ENCODE data around the gene EIF4E3. TPM values are rescaled to one million over a fixed set of nuclear protein-coding genes. Genes with fewer than 3 reads are reported as not detected.

Gene EIF4E3
- total RNA-seq, 2 donors from 2014 or later, result 19.2 to 26.0 TPM

DNA sequence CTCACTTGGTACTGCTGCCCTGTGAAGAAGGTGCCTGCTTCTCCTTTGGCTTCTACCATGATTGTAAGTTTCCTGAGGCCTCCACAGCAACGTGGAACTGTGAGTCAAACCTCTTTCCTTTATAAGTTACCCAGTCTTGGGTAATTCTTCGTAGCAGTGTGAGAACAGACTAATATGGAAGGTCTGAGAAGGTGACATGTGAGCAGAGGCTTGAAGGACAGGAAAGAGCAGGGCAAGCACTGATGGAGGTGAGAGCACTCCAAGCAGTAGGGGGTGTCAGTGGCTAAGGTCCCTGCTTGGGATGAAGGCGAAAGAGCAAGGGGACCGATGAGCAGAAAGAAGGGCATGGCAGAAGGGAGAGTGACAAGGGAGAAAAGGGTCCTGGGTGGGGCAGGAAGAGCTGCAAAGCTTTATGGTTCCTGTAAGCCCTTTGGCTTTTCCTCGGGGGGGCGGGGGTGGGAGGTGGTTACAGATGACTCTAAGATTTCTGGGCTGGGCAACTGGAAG lies 3.5 kb downstream of the EIF4E3 start:
- no peak for DNase-seq (ENCODE audit: low spot score)
- Histone ChIP-seq H3K27me3 (replicated peaks; ENCODE audit: insufficient read depth) (no peaks in the 10 kb centered on the region), H3K9me3 (no peaks in the 10 kb centered on the region), H3K4me3 (no peak overlapping the region), H3K36me3 (no peaks in the 10 kb centered on the region), H3K4me1 (replicated peaks) (no peaks in the 10 kb centered on the region), H3K27ac (no peak overlapping the region)
- TF ChIP-seq POLR2A (IDR thresholded peaks at IDR 0.05), result no peak
- TF ChIP-seq, protein P1, sequence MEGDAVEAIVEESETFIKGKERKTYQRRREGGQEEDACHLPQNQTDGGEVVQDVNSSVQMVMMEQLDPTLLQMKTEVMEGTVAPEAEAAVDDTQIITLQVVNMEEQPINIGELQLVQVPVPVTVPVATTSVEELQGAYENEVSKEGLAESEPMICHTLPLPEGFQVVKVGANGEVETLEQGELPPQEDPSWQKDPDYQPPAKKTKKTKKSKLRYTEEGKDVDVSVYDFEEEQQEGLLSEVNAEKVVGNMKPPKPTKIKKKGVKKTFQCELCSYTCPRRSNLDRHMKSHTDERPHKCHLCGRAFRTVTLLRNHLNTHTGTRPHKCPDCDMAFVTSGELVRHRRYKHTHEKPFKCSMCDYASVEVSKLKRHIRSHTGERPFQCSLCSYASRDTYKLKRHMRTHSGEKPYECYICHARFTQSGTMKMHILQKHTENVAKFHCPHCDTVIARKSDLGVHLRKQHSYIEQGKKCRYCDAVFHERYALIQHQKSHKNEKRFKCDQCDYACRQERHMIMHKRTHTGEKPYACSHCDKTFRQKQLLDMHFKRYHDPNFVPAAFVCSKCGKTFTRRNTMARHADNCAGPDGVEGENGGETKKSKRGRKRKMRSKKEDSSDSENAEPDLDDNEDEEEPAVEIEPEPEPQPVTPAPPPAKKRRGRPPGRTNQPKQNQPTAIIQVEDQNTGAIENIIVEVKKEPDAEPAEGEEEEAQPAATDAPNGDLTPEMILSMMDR (IDR thresholded peaks at IDR 0.05), result no peak
- TF ChIP-seq POLR2AphosphoS5 (IDR thresholded peaks at IDR 0.05), result no peak
- intact Hi-C loops (cut with DNase I), result loop anchor here (10.0 kb wide), 1 partner anchor 233 kb away; no protein-coding TSS in a partner anchor
- 84% methylated on average over 6 of the region's 6 CpGs for WGBS

DNA sequence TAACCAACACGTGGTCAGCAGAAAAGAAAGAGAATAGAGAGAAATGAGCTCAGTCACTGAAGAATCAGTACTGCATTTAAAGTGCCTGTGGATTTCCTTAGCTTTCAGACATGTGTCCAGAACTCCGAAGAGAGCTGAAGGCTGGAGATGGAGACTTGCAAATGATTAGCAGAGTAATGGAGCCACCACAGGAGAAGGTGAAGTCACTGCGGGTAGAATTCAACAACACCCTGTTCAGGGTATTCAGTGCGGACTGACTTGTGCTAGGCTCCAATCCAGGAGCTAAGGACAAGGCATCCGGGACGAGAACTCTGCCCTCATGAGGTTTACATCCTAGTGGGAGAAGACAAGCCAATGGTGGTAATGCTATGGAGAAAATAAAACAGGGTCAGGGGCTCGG lies 4.2 kb downstream of the EIF4E3 start:
- Histone ChIP-seq H3K9me3 (no peaks in the 10 kb centered on the region), H3K27ac (no peak overlapping the region), H3K27me3 (replicated peaks; ENCODE audit: insufficient read depth) (no peaks in the 10 kb centered on the region), H3K4me3 (no peak overlapping the region), H3K4me1 (replicated peaks) (no peaks in the 10 kb centered on the region), H3K36me3 (no peaks in the 10 kb centered on the region)
- 97% methylated on average over 7 of the region's 7 CpGs for WGBS
- TF ChIP-seq, protein P1 (IDR thresholded peaks at IDR 0.05), result no peak
- TF ChIP-seq POLR2A (IDR thresholded peaks at IDR 0.05), result no peak
- no peak for TF ChIP-seq POLR2AphosphoS5 (IDR thresholded peaks at IDR 0.05)
- DNase-seq (ENCODE audit: low spot score), result no peak
- intact Hi-C loops (cut with DNase I), result loop anchor here (10.0 kb wide), 1 partner anchor 234 kb away; no protein-coding TSS in a partner anchor

DNA sequence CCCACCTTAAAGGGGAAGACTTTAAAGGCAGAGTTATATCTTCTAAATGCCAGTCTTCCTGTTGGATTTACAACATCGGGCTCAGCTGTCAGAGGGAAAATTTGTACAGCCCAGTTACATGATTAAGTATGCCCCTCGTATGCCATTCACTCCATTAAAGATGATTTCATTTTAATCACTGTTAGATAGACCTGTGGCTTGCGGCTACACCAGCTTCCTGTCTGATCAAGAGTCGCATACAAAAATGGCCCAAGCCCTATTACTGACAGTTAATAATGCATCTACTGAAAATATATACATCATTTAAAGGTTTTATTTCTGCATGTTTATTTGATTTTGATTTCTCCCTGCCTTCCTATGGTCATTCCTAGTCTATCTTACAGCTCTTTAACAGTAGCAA lies 7.1 kb downstream of the EIF4E3 start:
- no peak overlapping the region for H3K4me3 ChIP-seq
- H3K4me1 ChIP-seq (replicated peaks), result no peaks in the 10 kb centered on the region
- no peaks in the 10 kb centered on the region for H3K9me3 ChIP-seq
- TF ChIP-seq, protein P1 (IDR thresholded peaks at IDR 0.05), result no peak
- TF ChIP-seq POLR2AphosphoS5 (IDR thresholded peaks at IDR 0.05) (no peak), POLR2A (IDR thresholded peaks at IDR 0.05) (no peak)
- no peak overlapping the region for H3K27ac ChIP-seq
- WGBS, result 86% methylated on average over 4 of the region's 4 CpGs
- DNase-seq (ENCODE audit: low spot score), result no peak
- intact Hi-C loops (cut with DNase I), result no loop called here
- no peaks in the 10 kb centered on the region for H3K36me3 ChIP-seq
- no peaks in the 10 kb centered on the region for H3K27me3 ChIP-seq (replicated peaks; ENCODE audit: insufficient read depth)

DNA sequence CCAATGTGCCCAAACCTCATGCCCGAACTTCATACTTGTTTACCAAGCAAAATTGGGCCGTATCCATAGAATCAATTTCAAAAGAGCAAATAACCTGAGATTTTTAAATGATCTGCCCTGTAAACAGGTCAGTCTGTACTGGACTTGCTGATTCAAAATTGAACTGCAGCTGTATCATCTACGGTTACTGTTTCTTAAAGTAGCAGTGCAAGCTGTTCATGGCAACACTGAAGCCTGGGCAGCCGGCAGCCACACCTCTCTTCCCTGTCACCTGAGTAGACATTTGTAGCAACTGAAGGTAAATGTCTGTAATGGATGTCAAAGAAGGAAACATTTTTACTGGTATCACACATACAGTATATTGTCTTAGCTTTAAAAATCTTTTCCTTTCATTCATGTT lies 10.6 kb downstream of the EIF4E3 start:
- Histone ChIP-seq H3K4me1 (replicated peaks) (no peaks in the 10 kb centered on the region), H3K27me3 (replicated peaks; ENCODE audit: insufficient read depth) (no peaks in the 10 kb centered on the region), H3K36me3 (no peaks in the 10 kb centered on the region), H3K4me3 (no peak overlapping the region), H3K27ac (no peak overlapping the region), H3K9me3 (no peaks in the 10 kb centered on the region)
- intact Hi-C loops (cut with DNase I), result no loop called here
- 78% methylated on average over 4 of the region's 4 CpGs for WGBS
- TF ChIP-seq POLR2AphosphoS5 (IDR thresholded peaks at IDR 0.05) (no peak), POLR2A (IDR thresholded peaks at IDR 0.05) (no peak)
- TF ChIP-seq, protein P1 (IDR thresholded peaks at IDR 0.05), result no peak
- no peak for DNase-seq (ENCODE audit: low spot score)

DNA sequence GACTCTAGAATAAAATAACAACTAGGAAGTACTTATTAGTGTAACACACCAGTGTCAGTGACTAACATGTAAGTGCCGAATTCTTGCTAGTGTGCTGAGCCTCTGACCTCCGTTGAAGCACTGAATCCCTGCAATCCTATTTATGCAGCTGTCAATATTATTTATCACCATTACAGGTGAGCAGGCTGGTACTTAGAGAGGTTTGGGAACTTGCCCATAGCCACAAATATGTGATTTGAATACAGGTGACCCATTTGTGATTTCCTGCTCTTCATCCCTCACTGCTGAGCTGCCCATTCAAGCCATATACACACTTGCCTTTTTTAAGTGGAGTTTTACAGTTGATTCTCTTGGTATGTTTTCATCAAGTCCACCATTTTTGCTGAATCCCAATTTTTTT lies 12.2 kb downstream of the EIF4E3 start:
- H3K4me1 ChIP-seq (replicated peaks), result no peaks in the 10 kb centered on the region
- no peak overlapping the region for H3K4me3 ChIP-seq
- no peak overlapping the region for H3K27ac ChIP-seq
- no peaks in the 10 kb centered on the region for H3K9me3 ChIP-seq
- intact Hi-C loops (cut with DNase I), result no loop called here
- TF ChIP-seq, protein P1 (IDR thresholded peaks at IDR 0.05), result no peak
- TF ChIP-seq POLR2A (IDR thresholded peaks at IDR 0.05), result no peak
- TF ChIP-seq POLR2AphosphoS5 (IDR thresholded peaks at IDR 0.05), result no peak
- no peaks in the 10 kb centered on the region for H3K36me3 ChIP-seq
- peak; percentile 20 for DNase-seq (ENCODE audit: low spot score)
- no peaks in the 10 kb centered on the region for H3K27me3 ChIP-seq (replicated peaks; ENCODE audit: insufficient read depth)
- 65% methylated on average over 2 of the region's 2 CpGs for WGBS
